GM19351 (cell line): ENCODE data around the gene PIF1.
"Not testable (repeated sequence)": the region's sequence is repeated elsewhere in the genome, so short reads cannot be mapped to it uniquely, and the experiment has no call there.

Experiments
- ATAC-seq: cut with Tn5 transposase; IDR thresholded peaks from one replicate; pipeline ENCODE4 v1.9.1; 2021; ENCODE audit warnings: mild to moderate bottlenecking, moderate library complexity; ENCODE audit not compliant: unreplicated experiment

The PIF1 gene

DNA sequence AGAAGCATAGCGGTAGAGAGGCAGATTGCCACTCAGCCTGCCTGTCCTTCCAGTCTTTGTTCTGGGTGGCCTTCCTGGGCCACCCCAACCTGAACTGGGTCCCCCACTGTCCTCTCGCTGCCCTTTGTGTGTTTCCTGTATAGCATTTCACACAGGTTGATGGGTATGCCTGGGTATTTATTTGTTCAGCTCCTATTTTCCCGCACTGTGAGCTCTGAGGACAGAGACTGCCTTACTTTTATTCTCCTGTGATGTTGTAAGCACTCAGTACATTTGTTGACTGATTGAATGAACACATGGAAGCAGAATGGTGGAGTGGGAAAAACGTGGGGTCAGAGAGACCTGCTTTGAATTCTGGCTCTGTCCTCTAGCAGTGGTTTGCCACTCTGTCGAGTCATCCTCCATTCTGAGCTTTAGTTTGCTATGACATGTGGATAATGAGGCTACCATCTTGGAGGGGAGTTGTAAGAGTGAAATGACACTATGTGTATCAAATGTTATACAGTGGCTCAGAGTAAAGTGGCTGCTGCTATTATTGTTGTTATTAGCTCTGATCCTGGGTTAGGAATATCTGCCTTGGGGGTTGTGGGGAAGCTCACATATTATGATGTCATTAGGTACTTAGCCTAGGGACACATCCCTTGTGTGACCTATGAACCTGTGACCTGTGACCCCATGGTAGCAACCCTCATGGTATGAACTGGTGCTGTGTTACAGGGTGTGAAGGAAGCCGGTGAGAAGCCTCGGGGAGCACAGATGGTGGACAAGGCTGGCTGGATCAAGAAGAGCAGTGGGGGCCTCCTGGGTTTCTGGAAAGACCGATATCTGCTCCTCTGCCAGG lies 22.6 kb upstream of the PIF1 start:
- no peak for ATAC-seq

DNA sequence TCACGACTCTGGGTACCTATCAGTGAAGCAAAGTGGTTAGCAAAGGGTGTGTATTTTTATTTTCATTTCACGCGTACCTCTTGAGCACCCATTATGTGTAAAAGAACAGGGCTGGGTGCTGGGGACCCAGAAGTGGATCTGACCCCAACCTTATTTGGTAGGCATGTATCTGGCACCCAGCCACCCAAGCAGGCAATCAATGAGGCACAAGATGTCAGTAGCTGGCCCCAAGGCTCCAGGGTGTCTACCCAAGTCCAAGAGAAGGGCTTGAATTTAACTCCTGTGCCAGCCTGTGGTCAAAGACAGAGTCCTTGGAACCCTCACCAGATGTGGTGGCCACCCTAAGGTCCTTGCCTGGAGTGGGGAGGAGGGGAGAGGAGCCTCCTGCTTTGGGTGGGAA lies 22.0 kb upstream of the PIF1 start:
- no peak for ATAC-seq

DNA sequence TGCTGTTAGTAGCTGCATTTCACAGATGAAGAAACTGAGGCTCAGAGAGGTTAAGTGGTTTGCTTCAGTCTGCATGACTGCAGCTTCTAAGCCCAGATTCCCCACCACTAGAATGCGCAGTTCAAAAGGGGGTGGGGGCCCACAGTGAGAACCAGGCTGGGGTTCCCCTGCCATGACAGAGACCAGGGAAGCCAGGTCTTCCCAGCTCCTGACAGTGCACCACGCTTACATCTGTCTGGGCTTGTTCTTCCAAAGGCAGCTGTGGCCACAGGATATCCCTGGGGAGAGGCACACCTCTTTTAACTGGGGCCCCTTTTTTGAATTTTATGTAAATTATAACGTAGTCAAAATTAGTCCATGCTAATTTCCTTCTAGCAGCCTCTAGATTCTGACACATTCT lies 21.6 kb upstream of the PIF1 start:
- no peak for ATAC-seq

DNA sequence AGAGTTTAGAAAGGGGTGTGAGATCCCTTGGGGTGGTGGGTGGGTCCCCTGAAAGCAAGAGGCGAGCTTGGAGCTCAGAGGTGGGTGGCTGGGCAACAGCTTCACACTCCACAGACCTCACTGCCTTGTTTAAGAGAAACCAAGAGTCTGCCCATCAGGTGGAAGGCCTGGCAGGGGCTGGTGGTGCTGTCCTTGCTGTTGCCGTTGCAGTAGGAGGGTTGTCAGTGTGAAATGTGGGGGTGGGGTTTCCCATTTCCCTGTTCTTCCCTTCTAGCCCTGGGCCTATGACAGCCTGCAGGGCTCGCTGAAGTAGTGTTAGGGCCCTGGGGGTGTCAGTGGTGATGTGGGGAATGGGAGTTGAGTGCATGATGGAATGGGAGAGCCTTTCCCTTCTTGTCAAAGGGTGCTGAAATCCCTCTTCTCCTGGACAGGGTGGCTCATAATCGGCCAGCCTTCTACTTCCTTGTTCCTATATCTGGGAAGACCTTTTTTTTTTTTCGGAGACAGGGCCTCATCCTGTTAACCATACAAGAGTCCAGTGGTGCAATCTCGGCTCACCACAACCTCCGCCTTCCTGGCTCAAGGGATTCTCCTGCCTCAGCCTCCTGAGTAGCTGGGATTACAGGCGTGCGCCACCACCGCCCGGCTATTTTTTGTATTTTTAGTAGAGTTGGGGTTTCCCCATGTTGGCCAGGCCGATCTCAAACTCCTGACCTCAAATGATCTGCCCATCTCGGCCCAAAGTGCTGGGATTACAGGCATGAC lies 20.6 kb upstream of the PIF1 start:
- ATAC-seq, result no peak

DNA sequence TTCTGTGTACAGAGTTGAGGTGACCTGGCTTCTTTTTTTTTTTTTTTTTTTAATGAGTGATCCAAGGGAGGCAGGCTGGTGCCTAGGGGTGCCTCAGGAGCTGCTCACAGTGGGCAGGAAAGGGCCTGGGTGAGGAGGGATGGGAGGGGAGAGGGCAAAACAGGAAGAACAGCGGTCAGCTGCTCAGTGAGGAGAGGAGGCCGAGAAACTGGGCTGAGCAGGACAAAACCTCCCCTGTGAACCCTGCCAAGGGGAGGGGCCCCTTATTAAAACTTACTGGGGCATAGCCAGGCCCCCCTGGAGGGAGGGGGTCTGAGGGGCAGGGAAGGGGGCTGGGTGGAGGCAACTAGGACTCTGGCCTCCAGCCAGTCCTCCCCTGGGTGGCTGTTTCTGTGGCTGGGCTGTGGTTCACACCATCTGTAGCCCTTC lies 19.8 kb upstream of the PIF1 start:
- ATAC-seq, result no peak

DNA sequence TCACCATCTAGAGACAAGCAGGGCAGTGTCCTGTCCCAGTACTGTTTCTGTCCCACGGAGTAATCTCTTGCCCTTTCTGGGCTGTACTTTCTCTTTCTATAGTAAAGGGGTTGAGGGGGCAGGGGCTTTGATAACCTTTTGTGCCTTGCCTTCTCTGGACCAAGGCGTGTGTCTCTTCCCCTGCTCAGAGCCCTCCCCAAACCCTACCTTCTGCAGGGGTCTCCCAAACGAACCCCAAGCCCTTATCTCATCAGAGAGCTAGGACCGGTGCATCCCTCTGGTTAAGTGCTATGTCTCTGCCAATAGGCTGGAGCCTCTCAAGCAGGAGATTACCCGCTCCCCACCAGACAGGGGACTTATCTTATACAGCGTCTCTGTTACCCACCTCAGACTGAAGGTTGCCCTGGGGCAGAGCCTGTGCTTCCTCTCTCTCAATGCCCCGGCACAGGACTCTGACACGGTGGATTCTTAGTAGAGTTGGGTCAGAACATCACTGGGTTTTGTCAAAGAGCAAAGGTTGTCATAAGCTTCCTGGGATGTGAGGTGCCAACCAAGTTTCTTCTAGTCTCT lies 19.2 kb upstream of the PIF1 start:
- no peak for ATAC-seq

DNA sequence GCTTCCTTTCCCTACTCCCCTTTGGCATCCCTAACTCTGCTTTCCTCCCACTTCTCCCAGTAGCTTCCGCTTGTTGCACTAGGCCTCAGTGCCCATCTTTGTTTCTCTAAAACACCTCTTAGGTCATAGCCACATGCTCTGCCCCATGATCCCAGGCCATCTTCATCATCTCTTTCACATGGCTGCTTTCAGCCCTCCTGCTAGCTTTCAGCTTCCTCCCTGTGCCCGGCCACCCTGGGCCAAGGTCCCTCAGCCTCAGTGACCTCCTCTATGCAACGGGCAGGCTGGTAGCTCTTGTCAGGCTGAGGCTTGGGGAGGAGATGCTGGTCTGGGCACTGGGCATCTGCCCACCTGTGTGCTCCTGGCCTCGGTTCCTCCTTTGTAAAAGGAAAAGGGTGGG lies 18.5 kb upstream of the PIF1 start:
- no peak for ATAC-seq

DNA sequence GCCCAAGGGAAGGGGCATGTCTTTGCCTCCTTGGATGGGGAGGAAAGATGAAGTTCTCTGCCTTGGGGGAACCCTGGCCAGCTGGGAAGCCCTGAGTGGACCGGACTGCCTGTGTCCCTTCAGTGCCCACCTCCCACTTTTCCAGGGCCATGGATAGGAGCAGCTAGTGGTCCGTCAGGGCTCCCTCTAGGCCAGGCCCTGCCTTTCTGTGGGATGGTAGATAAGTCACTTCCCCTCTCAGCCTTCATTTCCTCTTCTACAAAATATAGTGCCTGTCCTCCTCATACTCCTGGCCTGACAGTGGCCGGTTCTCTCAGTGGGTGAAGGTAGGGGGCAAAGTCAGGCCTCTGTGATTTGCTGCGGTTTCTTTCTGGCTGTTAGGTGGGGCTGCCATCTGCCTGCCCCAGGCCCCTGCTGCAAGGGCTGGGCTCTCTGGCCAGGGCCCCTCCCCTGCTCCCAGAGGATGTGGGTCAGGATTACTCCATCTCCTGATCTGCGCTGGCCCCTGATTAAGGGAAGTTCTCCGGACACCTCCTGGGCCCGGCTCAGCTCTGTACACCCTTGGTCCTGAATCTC lies 17.6 kb upstream of the PIF1 start:
- no peak for ATAC-seq

DNA sequence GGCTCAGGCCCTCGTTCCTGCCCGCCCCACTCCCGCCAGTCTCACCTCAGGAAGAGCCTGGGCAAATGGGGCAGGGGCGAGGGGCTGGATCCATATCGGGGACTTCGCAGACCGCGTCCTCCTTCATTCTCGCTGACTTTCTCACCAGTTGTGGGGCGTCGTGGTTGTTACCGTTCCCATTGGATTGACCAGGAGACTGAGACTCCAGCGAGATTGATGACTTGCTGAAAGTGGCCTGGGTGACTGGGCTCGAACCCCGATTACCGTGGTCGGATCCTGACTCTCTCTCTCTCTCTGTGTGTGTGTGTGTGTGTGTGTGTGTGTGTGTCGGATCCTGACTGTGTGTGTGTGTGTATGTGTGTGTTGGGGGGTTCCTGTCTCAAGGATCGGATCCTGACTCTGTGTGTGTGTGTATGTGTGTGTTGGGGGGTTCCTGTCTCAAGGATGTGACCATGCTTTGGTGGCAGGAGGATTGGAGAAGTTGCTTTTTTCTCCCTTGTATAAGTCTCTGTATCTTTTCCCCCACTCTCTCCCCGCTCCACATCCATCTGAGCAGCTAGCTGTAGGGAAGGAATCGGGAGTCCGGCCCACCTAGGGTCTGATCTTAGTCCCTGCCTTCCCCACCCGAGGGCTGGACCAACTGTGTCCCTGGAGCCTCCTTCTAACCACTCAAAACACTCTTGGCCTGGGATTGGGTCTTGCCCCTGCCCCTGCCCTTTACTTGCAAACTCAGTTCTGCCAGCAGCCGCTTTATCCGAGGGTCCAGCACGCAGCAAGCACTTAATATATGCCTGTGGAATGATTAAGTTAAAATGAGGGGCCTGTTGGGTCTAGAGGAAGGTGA lies 16.9 kb upstream of the PIF1 start:
- ATAC-seq, result no peak

DNA sequence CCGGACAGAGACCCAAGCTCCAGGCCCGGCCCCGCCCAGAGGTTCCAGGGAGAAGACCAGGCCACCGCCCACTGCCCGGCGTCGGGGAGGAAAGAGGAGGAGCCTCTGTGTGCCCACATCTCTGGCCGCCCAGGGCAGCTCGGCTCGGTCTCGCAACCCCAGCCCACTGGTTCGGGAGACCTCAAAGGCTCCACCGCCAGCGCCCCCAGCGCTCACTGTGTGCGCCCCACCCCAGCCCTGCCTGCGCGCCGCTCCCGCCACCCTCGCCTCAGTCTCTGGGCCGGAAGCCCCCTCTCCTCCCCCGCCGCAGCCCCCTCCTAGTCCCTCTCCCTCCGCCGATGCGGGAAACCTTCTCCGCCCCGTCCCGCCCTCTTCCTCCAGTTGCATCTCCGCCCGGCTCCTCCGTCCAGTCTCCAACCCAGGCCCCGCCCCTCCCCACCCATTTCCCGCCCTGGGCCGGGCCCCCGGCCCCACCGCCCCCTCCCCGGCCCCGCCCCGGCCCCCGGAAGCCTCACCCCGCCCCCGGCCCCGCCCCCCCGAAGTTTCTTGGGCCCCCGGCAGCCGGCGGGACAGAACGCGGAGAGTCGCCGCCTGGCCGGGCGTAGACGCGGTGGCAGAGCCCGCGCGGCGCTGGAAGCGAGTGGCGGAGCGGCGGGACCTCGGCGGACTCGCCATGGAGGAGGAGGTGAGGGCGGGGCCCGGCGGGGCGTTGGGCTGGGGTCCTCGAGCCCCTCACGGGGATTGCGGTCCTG lies 16.1 kb upstream of the PIF1 start, which contains the start of gene PLEKHO2:
Gene PLEKHO2, plus strand, starts transcription at position 572 of the 752 bp plus-strand sequence. Its CDS starts 102 bp downstream, at position 674.
- ATAC-seq, result peak; percentile 69

DNA sequence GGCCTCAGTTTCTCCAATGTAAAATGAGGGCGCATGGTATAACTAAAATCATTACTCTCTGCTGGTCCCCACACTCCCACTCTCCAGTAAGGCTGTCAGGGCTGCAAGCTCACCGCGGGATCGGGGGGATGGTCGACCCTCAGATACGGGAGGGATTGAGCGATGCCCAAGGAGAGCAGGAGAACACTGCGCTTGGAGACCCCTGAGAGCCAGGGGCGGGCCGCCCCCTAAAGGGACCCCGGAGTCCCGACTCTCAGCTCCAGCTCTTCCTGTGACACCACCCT lies 15.6 kb upstream of the PIF1 start:
- no peak for ATAC-seq

DNA sequence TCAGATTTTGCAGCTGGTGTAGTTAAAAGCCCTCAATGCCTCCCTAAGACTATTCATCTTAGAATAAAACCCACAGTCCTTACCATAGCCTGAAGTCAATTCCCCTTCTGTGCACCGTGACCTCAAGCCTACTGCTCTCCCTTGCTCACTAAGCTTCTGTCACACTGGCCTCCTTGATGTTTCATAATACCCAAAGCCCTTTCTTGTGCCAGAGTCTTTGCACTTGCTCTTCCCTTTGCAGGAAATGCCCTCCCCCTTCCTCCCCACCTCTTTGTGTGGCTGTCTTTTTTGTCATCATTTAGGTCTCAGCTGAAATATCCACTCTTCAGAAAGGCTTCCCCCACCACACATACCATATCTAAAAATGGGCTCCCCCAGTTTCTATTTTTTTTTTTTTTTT lies 12.1 kb upstream of the PIF1 start:
- no peak for ATAC-seq

DNA sequence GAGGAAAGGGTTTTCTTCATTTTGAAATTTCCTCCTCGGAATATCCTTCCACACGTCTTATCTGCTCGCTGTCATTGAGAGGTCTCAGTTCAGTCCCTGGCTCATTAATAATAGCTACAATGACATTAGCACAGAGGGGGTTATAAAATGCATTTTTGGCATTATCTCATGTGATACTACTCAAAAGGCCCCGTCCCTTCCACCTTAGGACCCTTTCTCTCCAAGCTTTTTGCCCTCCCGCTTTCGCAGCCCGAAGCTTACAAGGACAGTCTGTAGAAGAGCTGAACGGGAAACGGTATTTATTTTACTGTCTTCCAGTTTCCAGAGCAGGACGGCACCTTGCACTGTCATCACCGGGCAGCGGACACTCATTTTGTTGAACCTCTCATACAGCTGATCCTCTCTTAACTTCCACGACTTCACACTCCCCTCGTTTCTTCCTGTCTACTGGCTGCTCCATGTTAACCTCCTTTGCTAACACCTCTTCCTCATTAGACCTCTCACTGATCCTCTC lies 10.6 kb upstream of the PIF1 start:
- no peak for ATAC-seq

DNA sequence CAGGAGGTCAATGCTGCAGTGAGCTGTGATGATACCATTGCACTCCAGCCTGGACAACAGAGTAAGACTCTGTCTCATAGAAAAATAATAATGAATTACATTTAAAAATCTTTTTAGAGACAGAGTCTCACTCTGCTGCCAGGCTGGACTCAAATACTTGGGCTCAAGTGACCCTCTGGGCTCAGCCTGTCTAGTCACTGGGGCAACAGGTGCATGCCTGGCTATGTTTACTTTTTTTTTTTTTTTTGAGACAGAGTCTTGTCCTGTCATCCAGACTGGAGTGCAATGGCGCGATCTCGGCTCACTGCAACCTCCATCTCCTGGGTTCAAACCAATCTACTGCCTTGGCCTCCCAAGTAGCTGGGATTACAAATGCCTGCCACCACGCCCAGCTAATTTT lies 8.2 kb upstream of the PIF1 start:
- ATAC-seq, result no peak

DNA sequence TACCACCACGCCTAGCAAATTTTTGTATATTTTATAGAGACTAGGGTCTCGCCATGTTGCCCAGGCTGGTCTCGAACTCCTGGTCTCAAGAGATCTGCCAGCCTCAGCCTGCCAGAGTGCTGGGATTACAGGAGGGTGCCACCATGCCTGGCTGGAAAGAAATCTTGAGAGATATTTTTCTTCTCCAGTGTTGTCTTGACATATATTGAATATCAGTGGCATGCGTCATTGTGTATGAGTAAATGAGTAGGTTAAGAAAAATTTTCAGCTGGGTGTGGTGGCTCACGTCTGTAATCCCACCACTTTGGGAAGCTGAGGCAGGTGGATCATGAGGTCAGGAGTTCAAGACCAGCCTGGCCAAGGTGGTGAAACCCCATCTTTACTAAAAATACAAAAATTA lies 3.5 kb upstream of the PIF1 start:
- no peak for ATAC-seq

DNA sequence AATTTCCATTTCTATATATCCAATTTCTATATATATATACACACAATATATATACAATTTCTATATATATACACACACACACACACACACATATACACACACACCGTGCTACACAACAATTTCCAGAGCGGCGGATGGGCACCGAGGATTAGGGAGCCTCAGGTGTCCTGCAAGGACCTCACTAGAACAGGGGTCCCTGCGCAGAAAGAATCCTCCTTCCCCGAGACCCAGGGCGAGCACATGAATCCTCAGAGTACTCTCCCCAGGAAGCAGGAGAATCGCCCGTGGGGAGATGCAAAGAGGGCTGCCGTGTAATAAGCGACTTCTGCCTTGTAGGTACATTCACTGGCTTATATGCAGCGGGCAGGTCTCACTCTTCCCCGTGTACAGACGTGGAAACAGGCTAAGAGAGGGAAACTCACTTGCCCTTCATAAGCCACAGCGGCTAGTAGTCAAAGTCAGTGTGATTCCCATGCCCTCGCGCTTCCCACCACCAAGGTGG lies 467 bp downstream of the PIF1 start:
- no peak for ATAC-seq

DNA sequence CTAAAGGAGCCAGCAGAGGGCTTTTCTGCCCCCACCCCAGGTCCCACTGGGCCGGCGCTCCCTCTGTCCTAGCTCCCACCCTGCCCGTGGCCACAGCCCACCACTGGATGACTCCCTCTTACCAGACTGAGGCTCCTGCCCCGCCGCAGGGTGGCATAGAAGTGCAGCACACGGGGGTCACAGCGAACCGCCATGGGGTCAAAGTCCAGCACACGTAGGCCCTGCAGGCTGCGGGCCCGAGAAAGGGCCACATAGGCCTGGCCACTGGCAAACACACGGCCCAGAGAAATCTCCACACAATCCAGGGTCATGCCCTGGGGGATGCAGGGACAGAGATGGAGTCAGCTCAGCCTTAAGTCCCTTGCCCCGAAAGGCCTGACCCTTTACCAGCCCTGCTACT lies 9.0 kb downstream of the PIF1 start:
- no peak for ATAC-seq

DNA sequence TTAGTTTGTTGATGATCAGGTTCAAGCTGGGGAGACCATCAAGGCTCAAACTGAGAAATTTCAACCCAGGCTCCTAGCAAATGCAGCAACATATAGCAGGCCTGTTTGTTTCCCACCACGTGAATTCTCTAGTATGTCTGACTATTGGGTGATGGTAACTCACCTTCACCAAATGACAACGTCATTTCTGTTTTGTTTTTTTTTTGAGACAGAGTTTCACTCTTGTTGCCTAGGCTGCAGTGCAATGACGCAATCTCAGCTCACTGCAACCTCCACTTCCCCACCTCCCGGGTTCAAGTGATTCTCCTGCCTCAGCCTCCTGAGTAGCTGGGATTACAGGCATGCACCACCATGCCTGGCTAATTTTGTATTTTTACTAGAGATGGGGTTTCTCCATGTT lies 10.5 kb downstream of the PIF1 start:
- ATAC-seq, result not testable (repeated sequence)

DNA sequence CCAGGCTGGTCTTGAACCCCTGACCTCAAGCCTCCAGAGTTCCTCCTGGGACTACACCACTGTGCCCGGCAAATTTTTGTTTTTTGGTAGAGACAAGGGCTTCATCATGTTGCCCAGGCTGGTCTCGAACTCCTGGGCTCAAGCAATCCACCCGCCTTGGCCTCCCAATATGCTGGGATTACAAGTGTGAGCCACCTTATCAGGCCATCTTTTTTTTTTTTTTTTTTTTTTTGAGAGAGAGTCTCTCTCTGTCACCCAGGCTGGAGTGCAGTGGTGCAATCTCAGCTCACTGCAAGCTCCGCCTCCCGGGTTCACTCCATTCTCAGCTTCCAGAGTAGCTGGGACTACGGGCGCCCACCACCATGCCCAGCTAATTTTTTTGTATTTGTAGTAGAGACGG lies 11.2 kb downstream of the PIF1 start:
- not testable (repeated sequence) for ATAC-seq

DNA sequence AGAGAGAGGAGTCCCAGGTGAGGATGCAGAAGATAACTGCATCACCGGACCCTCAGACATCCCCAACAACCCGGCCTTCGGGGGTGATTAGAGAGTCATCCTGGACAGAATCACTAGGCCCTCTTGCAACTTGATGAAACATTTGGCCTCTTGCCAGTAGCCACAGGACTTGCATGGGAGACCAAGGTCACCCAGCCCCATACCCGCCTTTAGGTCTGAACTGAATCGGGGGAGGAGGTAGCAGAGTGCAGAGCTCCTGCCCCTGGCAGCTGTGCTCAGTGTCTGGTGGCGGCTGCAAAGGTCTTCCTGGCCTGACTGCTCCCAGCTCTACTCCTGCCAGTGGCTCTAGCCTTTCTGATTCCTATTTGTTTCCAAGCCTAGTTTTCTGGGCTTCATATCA lies 12.4 kb downstream of the PIF1 start:
- ATAC-seq, result no peak
